Activated T-helper 2 cell treated with anti-CD3 and anti-CD28 coated beads, Interferon-gamma antibody, Interleukin-2, Interleukin-4, amounts not matched to agents 10 μg/mL and 5 μg/mL and 100 μg/mL, durations not matched to agents 14 hours and 24 hours and 36 hours (primary cell): ENCODE measurements around the gene PIK3C2G. TPM values are rescaled to one million over a fixed set of nuclear protein-coding genes. Genes with fewer than 3 reads are reported as not detected.

Source experiments
- DNase-seq: peaks from one replicate; pipeline ENCODE4 v3.0.0; 2021; ENCODE audit warnings: low spot score
- H3K27ac Mint-ChIP-seq: one replicate; pipeline ENCODE4 v1.8.0; 2021; ENCODE audit warnings: mixed read lengths
- H3K27me3 Mint-ChIP-seq: one replicate; pipeline ENCODE4 v1.8.0; 2021; ENCODE audit warnings: low read depth, mixed read lengths
- H3K36me3 Mint-ChIP-seq: one replicate; pipeline ENCODE4 v1.8.0; 2021; ENCODE audit warnings: low read depth, mixed read lengths
- H3K4me1 Mint-ChIP-seq: one replicate; pipeline ENCODE4 v1.8.0; 2021; ENCODE audit warnings: low read depth, mixed read lengths
- H3K4me3 Mint-ChIP-seq: one replicate; pipeline ENCODE4 v1.8.0; 2021; ENCODE audit warnings: low read depth, mild to moderate bottlenecking, moderate library complexity, mixed read lengths
- H3K9me3 Mint-ChIP-seq: one replicate; pipeline ENCODE4 v1.8.0; 2021; ENCODE audit warnings: mixed read lengths
- intact Hi-C: fragments of 100-400 bp; cut with micrococcal nuclease; formaldehyde crosslinking; loops from one replicate; pipeline ENCODE4 v1.15.1; 2023
- total RNA-seq: library from RNA; stranded (reverse); gene quantifications from 2 replicates; pipeline ENCODE4 v1.2.3, GENCODE V29; 2022

The PIK3C2G gene
- total RNA-seq, 1 donor from 2014 or later: not detected

GRCh38 chr12:18439541-18439940 is 178.2 kb downstream of the PIK3C2G start:
- Mint-ChIP-seq H3K27ac (no peak overlapping the region), H3K36me3 (no peaks in the 10 kb centered on the region), H3K27me3 (no peaks in the 10 kb centered on the region), H3K4me3 (no peak overlapping the region), H3K9me3 (peaks cover 8% of the 10 kb centered on the region), H3K4me1 (no peaks in the 10 kb centered on the region)
- intact Hi-C loops: no loop called here
- no peak for DNase-seq

GRCh38 chr12:18443768-18444437 is 182.6 kb downstream of the PIK3C2G start:
- H3K27me3 Mint-ChIP-seq: no peaks in the 10 kb centered on the region
- peaks cover 8% of the 10 kb centered on the region for H3K9me3 Mint-ChIP-seq
- no peaks in the 10 kb centered on the region for H3K4me1 Mint-ChIP-seq
- DNase-seq: no peak
- no peak overlapping the region for H3K27ac Mint-ChIP-seq
- intact Hi-C loops: no loop called here
- H3K4me3 Mint-ChIP-seq: no peak overlapping the region
- H3K36me3 Mint-ChIP-seq: no peaks in the 10 kb centered on the region

- no peak for DNase-seq
- no peak overlapping the region for H3K27ac Mint-ChIP-seq
- H3K4me1 Mint-ChIP-seq: no peaks in the 10 kb centered on the region
- no peaks in the 10 kb centered on the region for H3K36me3 Mint-ChIP-seq
- H3K9me3 Mint-ChIP-seq: peaks cover 14% of the 10 kb centered on the region
- no peak overlapping the region for H3K4me3 Mint-ChIP-seq
- intact Hi-C loops: no loop called here
- H3K27me3 Mint-ChIP-seq: no peaks in the 10 kb centered on the region
Measured at GRCh38 chr12:18446061-18446644, 184.8 kb downstream of the PIK3C2G start.

- no peaks in the 10 kb centered on the region for H3K36me3 Mint-ChIP-seq
- intact Hi-C loops: no loop called here
- no peaks in the 10 kb centered on the region for H3K4me1 Mint-ChIP-seq
- H3K4me3 Mint-ChIP-seq: no peak overlapping the region
- H3K27me3 Mint-ChIP-seq: no peaks in the 10 kb centered on the region
- H3K9me3 Mint-ChIP-seq: peaks cover 30% of the 10 kb centered on the region
- H3K27ac Mint-ChIP-seq: no peak overlapping the region
- no peak for DNase-seq
Measured at GRCh38 chr12:18454330-18454729, 193.0 kb downstream of the PIK3C2G start.

GRCh38 chr12:18456344-18456743 is 195.0 kb downstream of the PIK3C2G start:
- H3K4me1 Mint-ChIP-seq: no peaks in the 10 kb centered on the region
- H3K9me3 Mint-ChIP-seq: peaks cover 22% of the 10 kb centered on the region
- H3K36me3 Mint-ChIP-seq: no peaks in the 10 kb centered on the region
- no peak for DNase-seq
- intact Hi-C loops: no loop called here
- H3K27me3 Mint-ChIP-seq: no peaks in the 10 kb centered on the region
- no peak overlapping the region for H3K27ac Mint-ChIP-seq
- no peak overlapping the region for H3K4me3 Mint-ChIP-seq

- no peak overlapping the region for H3K4me3 Mint-ChIP-seq
- H3K4me1 Mint-ChIP-seq: no peaks in the 10 kb centered on the region
- no peak overlapping the region for H3K27ac Mint-ChIP-seq
- no peaks in the 10 kb centered on the region for H3K36me3 Mint-ChIP-seq
- H3K27me3 Mint-ChIP-seq: no peaks in the 10 kb centered on the region
- DNase-seq: no peak
- H3K9me3 Mint-ChIP-seq: peaks cover 18% of the 10 kb centered on the region
- intact Hi-C loops: no loop called here
Measured at GRCh38 chr12:18457362-18457761, 196.0 kb downstream of the PIK3C2G start.

- intact Hi-C loops: no loop called here
- no peaks in the 10 kb centered on the region for H3K4me1 Mint-ChIP-seq
- H3K27ac Mint-ChIP-seq: no peak overlapping the region
- H3K4me3 Mint-ChIP-seq: no peak overlapping the region
- peaks cover 12% of the 10 kb centered on the region for H3K9me3 Mint-ChIP-seq
- H3K27me3 Mint-ChIP-seq: no peaks in the 10 kb centered on the region
- no peaks in the 10 kb centered on the region for H3K36me3 Mint-ChIP-seq
- DNase-seq: no peak
Measured at GRCh38 chr12:18461758-18462157, 200.4 kb downstream of the PIK3C2G start.

- H3K27me3 Mint-ChIP-seq: no peaks in the 10 kb centered on the region
- no peaks in the 10 kb centered on the region for H3K36me3 Mint-ChIP-seq
- intact Hi-C loops: no loop called here
- DNase-seq: no peak
- no peak overlapping the region for H3K4me3 Mint-ChIP-seq
- H3K4me1 Mint-ChIP-seq: no peaks in the 10 kb centered on the region
- peaks cover 12% of the 10 kb centered on the region for H3K9me3 Mint-ChIP-seq
- H3K27ac Mint-ChIP-seq: no peak overlapping the region
Measured at GRCh38 chr12:18462442-18462841, 201.1 kb downstream of the PIK3C2G start.

GRCh38 chr12:18467620-18468245 is 206.4 kb downstream of the PIK3C2G start:
- Mint-ChIP-seq H3K4me3 (no peak overlapping the region), H3K27ac (no peak overlapping the region), H3K36me3 (no peaks in the 10 kb centered on the region), H3K9me3 (peaks cover 16% of the 10 kb centered on the region), H3K27me3 (no peaks in the 10 kb centered on the region), H3K4me1 (no peaks in the 10 kb centered on the region)
- intact Hi-C loops: no loop called here
- DNase-seq: no peak

GRCh38 chr12:18468246-18469075 is 207.1 kb downstream of the PIK3C2G start:
- DNase-seq: no peak
- H3K4me3 Mint-ChIP-seq: no peak overlapping the region
- H3K9me3 Mint-ChIP-seq: peaks cover 16% of the 10 kb centered on the region
- no peak overlapping the region for H3K27ac Mint-ChIP-seq
- H3K27me3 Mint-ChIP-seq: no peaks in the 10 kb centered on the region
- intact Hi-C loops: no loop called here
- H3K36me3 Mint-ChIP-seq: no peaks in the 10 kb centered on the region
- H3K4me1 Mint-ChIP-seq: no peaks in the 10 kb centered on the region

GRCh38 chr12:18470251-18470650 is 208.9 kb downstream of the PIK3C2G start:
- Mint-ChIP-seq H3K27me3 (no peaks in the 10 kb centered on the region), H3K27ac (no peak overlapping the region), H3K4me3 (no peak overlapping the region), H3K36me3 (no peaks in the 10 kb centered on the region), H3K4me1 (no peaks in the 10 kb centered on the region), H3K9me3 (peaks cover 8% of the 10 kb centered on the region)
- intact Hi-C loops: no loop called here
- DNase-seq: no peak

- intact Hi-C loops: no loop called here
- Mint-ChIP-seq H3K27ac (no peak overlapping the region), H3K4me3 (no peak overlapping the region), H3K27me3 (no peaks in the 10 kb centered on the region), H3K36me3 (no peaks in the 10 kb centered on the region), H3K4me1 (no peaks in the 10 kb centered on the region), H3K9me3 (peaks cover 8% of the 10 kb centered on the region)
- DNase-seq: no peak
Measured at GRCh38 chr12:18472304-18472703, 211.0 kb downstream of the PIK3C2G start.

GRCh38 chr12:18472806-18473205 is 211.5 kb downstream of the PIK3C2G start:
- intact Hi-C loops: no loop called here
- Mint-ChIP-seq H3K4me3 (no peak overlapping the region), H3K36me3 (no peaks in the 10 kb centered on the region), H3K4me1 (no peaks in the 10 kb centered on the region), H3K9me3 (peaks cover 8% of the 10 kb centered on the region), H3K27me3 (no peaks in the 10 kb centered on the region), H3K27ac (no peak overlapping the region)
- DNase-seq: no peak
